OCI-LY7 (cell line): ENCODE data around the gene TMEM131L. TPM values are rescaled to one million over a fixed set of nuclear protein-coding genes. Genes with fewer than 3 reads are reported as not detected.
A peak's percentile ranks its signal among the peaks of the same experiment; 100 is the strongest.
"Not testable (repeated sequence)": the region's sequence is repeated elsewhere in the genome, so short reads cannot be mapped to it uniquely, and the experiment has no call there.

Experiments
- BruUV-seq: library from RNA; stranded (reverse); fragments of 400-500 nt; replicated peaks from 2 replicates; lab custom pipeline; 2021; lab: Mats Ljungman, UMichigan
- CTCF ChIA-PET: fragments of 300-600 bp; sonication (Branson Sonifier 250); formaldehyde crosslinking; loops from one replicate; lab custom pipeline; 2022; ENCODE audit warnings: antibody characterized with exemption; ENCODE audit not compliant: unreplicated experiment; lab: Charles Lee
- POLR2A ChIA-PET: fragments of 300-600 bp; sonication (Branson Sonifier 250); formaldehyde crosslinking; loops from one replicate; lab custom pipeline; 2022; ENCODE audit warnings: antibody characterized with exemption; lab: Charles Lee
- DNase-seq: peaks from one replicate; pipeline ENCODE4 v3.0.0-alpha.2; 2015; ENCODE audit warnings: low spot score
- H2AFZ ChIP-seq: fragments of 200-600 bp; sonication (generic), shearing (Covaris generic); 2 replicates; pipeline ENCODE4 v1.6.1; 2014; ENCODE audit warnings: mild to moderate bottlenecking, antibody characterized with exemption, low read length, moderate library complexity
- H3K27ac ChIP-seq: fragments of 200-600 bp; sonication (generic); 2 replicates; pipeline ENCODE4 v1.5.1; 2014; ENCODE audit warnings: mixed run types, low read depth, mild to moderate bottlenecking, moderate library complexity, low read length, inconsistent platforms; ENCODE audit not compliant: poor library complexity, severe bottlenecking
- H3K36me3 ChIP-seq: fragments of 200-600 bp; sonication (generic); 2 replicates; pipeline ENCODE4 v1.6.1; 2014; ENCODE audit warnings: mild to moderate bottlenecking, antibody characterized with exemption, low read length, moderate library complexity, mixed read lengths; ENCODE audit not compliant: insufficient read depth
- H3K4me1 ChIP-seq: fragments of 200-600 bp; sonication (generic); 2 replicates; pipeline ENCODE4 v1.5.1; 2014; ENCODE audit warnings: mild to moderate bottlenecking, low read length; ENCODE audit not compliant: insufficient read depth, poor library complexity, severe bottlenecking
- H3K4me2 ChIP-seq: fragments of 200-600 bp; sonication (generic); 2 replicates; pipeline ENCODE4 v1.6.1; 2014; ENCODE audit warnings: mild to moderate bottlenecking, low read length
- H3K4me3 ChIP-seq: fragments of 200-600 bp; sonication (generic); 2 replicates; pipeline ENCODE4 v1.5.1; 2014; ENCODE audit warnings: mild to moderate bottlenecking, low read depth, low read length; ENCODE audit not compliant: poor library complexity, severe bottlenecking
- H3K79me2 ChIP-seq: fragments of 200-600 bp; sonication (generic); 2 replicates; pipeline ENCODE4 v1.6.1; 2016; ENCODE audit warnings: low read depth, mild to moderate bottlenecking, low read length, moderate library complexity, mixed read lengths; ENCODE audit not compliant: insufficient read depth
- H3K9me2 ChIP-seq: fragments of 200-600 bp; sonication (generic); 2 replicates; pipeline ENCODE4 v1.6.1; 2016; ENCODE audit warnings: mild to moderate bottlenecking, low read length, mixed read lengths; ENCODE audit not compliant: insufficient read depth
- H3K9me3 ChIP-seq: fragments of 200-600 bp; sonication (generic); 2 replicates; pipeline ENCODE4 v1.6.1; 2014; ENCODE audit warnings: mild to moderate bottlenecking, mixed run types, low read length, mixed read lengths
- H4K20me1 ChIP-seq: fragments of 200-600 bp; sonication (generic); 2 replicates; pipeline ENCODE4 v1.6.1; 2014; ENCODE audit warnings: mild to moderate bottlenecking, antibody characterized with exemption, low read length, moderate library complexity, mixed read lengths; ENCODE audit not compliant: insufficient read depth
- CTCF ChIP-seq: fragments of 200-600 bp; sonication (generic); conservative IDR thresholded peaks from 2 replicates; pipeline ENCODE4 v1.5.1; 2014; ENCODE audit warnings: mild to moderate bottlenecking, antibody characterized with exemption, low read length, moderate library complexity, mixed read lengths
- EZH2phosphoT487 ChIP-seq: fragments of 200-600 bp; sonication (generic); IDR thresholded peaks from 2 replicates; pipeline ENCODE4 v1.6.1; 2018; ENCODE audit warnings: low read depth, borderline replicate concordance, mild to moderate bottlenecking, mixed run types, antibody characterized with exemption, low read length, moderate library complexity, mixed read lengths
- intact Hi-C: fragments of 100-400 bp; cut with micrococcal nuclease; formaldehyde crosslinking; loops from one replicate; pipeline ENCODE4 v1.10.0; 2022; ENCODE audit not compliant: unreplicated experiment
- total RNA-seq, 2 experiments: library from RNA; depleted of rRNA in 1 of 2; stranded (reverse); fragments of >200 nt in 1 of 2; shearing (Covaris generic) in 1 of 2; gene quantifications; 2 replicates each; pipeline ENCODE4 v1.2.3, GENCODE V29; 2014 to 2022

Gene TMEM131L
- total RNA-seq, 2 experiments from 2014 or later, result 133 to 148 TPM

GRCh38 chr4:153468587-153468986 is 2.4 kb downstream of the TMEM131L start:
- intact Hi-C loops, result loop anchor here (1.0 kb wide), 1 partner anchor 175 kb away; no protein-coding TSS in a partner anchor
- Histone ChIP-seq H3K4me2 (peak overlapping the region; percentile 94), H3K79me2 (peaks cover 78% of the 10 kb centered on the region), H3K27ac (peak overlapping the region; percentile 95), H3K9me3 (no peaks in the 10 kb centered on the region), H3K36me3 (peaks cover 71% of the 10 kb centered on the region), H3K9me2 (no peaks in the 10 kb centered on the region), H3K4me1 (peaks cover 62% of the 10 kb centered on the region), H4K20me1 (peaks cover 54% of the 10 kb centered on the region), H2AFZ (no peak overlapping the region), H3K4me3 (peak overlapping the region; percentile 87)
- peak; percentile 94 for DNase-seq
- POLR2A ChIA-PET, result interaction anchor here (0.7 to 6.4 kb wide), 24 partner anchors 14 to 806 kb away, joined by 3 to 54 read pairs (median 6); partner anchors contain the start of gene MND1
- no peak; the same call in 1 of the 2 replicates for TF ChIP-seq CTCF
- TF ChIP-seq EZH2phosphoT487, result no peak
- CTCF ChIA-PET, result no interaction called here
- BruUV-seq, result no TSS peak

- peak overlapping the region; percentile 94 for H3K4me2 ChIP-seq
- peaks cover 62% of the 10 kb centered on the region for H3K4me1 ChIP-seq
- ChIA-PET POLR2A (interaction anchor here (0.6 to 6.4 kb wide), 20 partner anchors 10 to 807 kb away, joined by 3 to 50 read pairs (median 4); partner anchors contain the start of gene MND1), CTCF (interaction anchor here (0.6 kb wide), 1 partner anchor 35 kb away, joined by 3 read pairs; no protein-coding TSS in a partner anchor)
- H3K36me3 ChIP-seq, result peaks cover 76% of the 10 kb centered on the region
- intact Hi-C loops, result no loop called here
- no peaks in the 10 kb centered on the region for H3K9me3 ChIP-seq
- peak overlapping the region; percentile 95 for H3K27ac ChIP-seq
- H4K20me1 ChIP-seq, result peaks cover 59% of the 10 kb centered on the region
- DNase-seq, result no peak
- peaks cover 83% of the 10 kb centered on the region for H3K79me2 ChIP-seq
- no peak overlapping the region for H2AFZ ChIP-seq
- TF ChIP-seq EZH2phosphoT487 (no peak), CTCF (no peak)
- no peaks in the 10 kb centered on the region for H3K9me2 ChIP-seq
- peak overlapping the region; percentile 87 for H3K4me3 ChIP-seq
- BruUV-seq, result no TSS peak
Measured at GRCh38 chr4:153469031-153469430, 2.9 kb downstream of the TMEM131L start.

GRCh38 chr4:153471071-153471697 is 5.0 kb downstream of the TMEM131L start:
- peaks cover 73% of the 10 kb centered on the region for H4K20me1 ChIP-seq
- peaks cover 68% of the 10 kb centered on the region for H3K4me1 ChIP-seq
- DNase-seq, CTCF ChIA-PET, H2AFZ ChIP-seq, BruUV-seq, H3K9me3 ChIP-seq, H3K9me2 ChIP-seq, intact Hi-C loops: not testable (repeated sequence)
- peak overlapping the region; percentile 95 for H3K27ac ChIP-seq
- H3K36me3 ChIP-seq, result peaks cover 97% of the 10 kb centered on the region
- POLR2A ChIA-PET, result interaction anchor here (0.6 to 6.4 kb wide), 6 partner anchors 11 to 125 kb away, joined by 4 to 50 read pairs (median 8); no protein-coding TSS in a partner anchor
- peaks cover 98% of the 10 kb centered on the region for H3K79me2 ChIP-seq
- H3K4me3 ChIP-seq, result peak overlapping the region; percentile 87
- H3K4me2 ChIP-seq, result peak overlapping the region; percentile 94
